SU-DHL-6 (cell line): Measurements from ENCODE around the gene LRP2BP.

Experiments used
- H2AFZ ChIP-seq: fragments of 200-600 bp; sonication (generic); 2 replicates; pipeline ENCODE4 v1.6.1; 2014; ENCODE audit warnings: low read depth, mild to moderate bottlenecking, moderate library complexity, mixed read lengths, antibody characterized with exemption, low read length; ENCODE audit not compliant: severe bottlenecking
- H3F3A ChIP-seq: fragments of 200-600 bp; shearing (Covaris generic); 2 replicates; pipeline ENCODE4 v1.6.0; 2016; ENCODE audit warnings: antibody characterized with exemption, mild to moderate bottlenecking; ENCODE audit not compliant: insufficient read depth
- H3K27ac ChIP-seq: fragments of 200-600 bp; sonication (generic); 2 replicates; pipeline ENCODE4 v1.5.1; 2016; ENCODE audit warnings: low read depth, mild to moderate bottlenecking, low read length, moderate library complexity, mixed read lengths
- H3K27me3 ChIP-seq: fragments of 200-600 bp; sonication (generic), shearing (Covaris generic); 2 replicates; pipeline ENCODE4 v1.6.0; 2014; ENCODE audit warnings: mild to moderate bottlenecking, low read length
- H3K36me3 ChIP-seq: fragments of 200-600 bp; sonication (generic); 2 replicates; pipeline ENCODE4 v1.6.1; 2014; ENCODE audit warnings: mild to moderate bottlenecking, low read length, mixed read lengths
- H3K4me2 ChIP-seq: fragments of 300-600, 200-600 bp; shearing (Covaris generic), sonication (generic); 2 replicates; pipeline ENCODE4 v1.6.0; 2014; ENCODE audit warnings: low read length, low read depth, mild to moderate bottlenecking; ENCODE audit not compliant: poor library complexity, severe bottlenecking
- H3K4me3 ChIP-seq: fragments of 200-600 bp; sonication (generic); 2 replicates; pipeline ENCODE4 v1.5.1; 2014; ENCODE audit warnings: antibody characterized with exemption, low read length, mild to moderate bottlenecking, mixed read lengths; ENCODE audit not compliant: insufficient read depth, poor library complexity, severe bottlenecking
- H3K79me2 ChIP-seq: fragments of 200-600 bp; sonication (generic); 2 replicates; pipeline ENCODE4 v1.6.1; 2014; ENCODE audit warnings: mild to moderate bottlenecking, low read length, moderate library complexity; ENCODE audit not compliant: insufficient read depth
- H3K9ac ChIP-seq: fragments of 200-600 bp; sonication (generic); 2 replicates; pipeline ENCODE4 v1.7.0; 2014; ENCODE audit warnings: mild to moderate bottlenecking, low read length
- H3K9me2 ChIP-seq: fragments of 200-600 bp; sonication (generic); replicated peaks from 2 replicates; pipeline ENCODE4 v1.6.1; 2014; ENCODE audit warnings: low read length; ENCODE audit not compliant: insufficient read depth
- H3K9me3 ChIP-seq: fragments of 200-600 bp; sonication (generic); 2 replicates; pipeline ENCODE4 v1.6.1; 2014; ENCODE audit warnings: low read length, mixed read lengths; ENCODE audit not compliant: insufficient read depth
- H4K20me1 ChIP-seq: fragments of 200-600 bp; sonication (generic); 2 replicates; pipeline ENCODE4 v1.6.1; 2014; ENCODE audit warnings: low read depth, mild to moderate bottlenecking, antibody characterized with exemption, low read length, moderate library complexity, mixed read lengths
- EZH2phosphoT487 ChIP-seq: fragments of 200-600 bp; sonication (generic), shearing (Covaris generic); conservative IDR thresholded peaks from 2 replicates; pipeline ENCODE4 v1.6.1; 2018; ENCODE audit warnings: mild to moderate bottlenecking, antibody characterized with exemption, low read length, moderate library complexity, mixed read lengths
- TF ChIP-seq, protein P1 (sequence below): fragments of 200-600 bp; sonication (generic); IDR thresholded peaks from one replicate; pipeline ENCODE4 v1.5.1; 2017; ENCODE audit warnings: antibody characterized with exemption, mild to moderate bottlenecking, low read length, moderate library complexity; ENCODE audit not compliant: insufficient read depth, poor library complexity, severe bottlenecking

The LRP2BP gene

GRCh38 chr4:185346975-185347601 is 48.6 kb downstream of the LRP2BP start:
- no peaks in the 10 kb centered on the region for H4K20me1 ChIP-seq

DNA sequence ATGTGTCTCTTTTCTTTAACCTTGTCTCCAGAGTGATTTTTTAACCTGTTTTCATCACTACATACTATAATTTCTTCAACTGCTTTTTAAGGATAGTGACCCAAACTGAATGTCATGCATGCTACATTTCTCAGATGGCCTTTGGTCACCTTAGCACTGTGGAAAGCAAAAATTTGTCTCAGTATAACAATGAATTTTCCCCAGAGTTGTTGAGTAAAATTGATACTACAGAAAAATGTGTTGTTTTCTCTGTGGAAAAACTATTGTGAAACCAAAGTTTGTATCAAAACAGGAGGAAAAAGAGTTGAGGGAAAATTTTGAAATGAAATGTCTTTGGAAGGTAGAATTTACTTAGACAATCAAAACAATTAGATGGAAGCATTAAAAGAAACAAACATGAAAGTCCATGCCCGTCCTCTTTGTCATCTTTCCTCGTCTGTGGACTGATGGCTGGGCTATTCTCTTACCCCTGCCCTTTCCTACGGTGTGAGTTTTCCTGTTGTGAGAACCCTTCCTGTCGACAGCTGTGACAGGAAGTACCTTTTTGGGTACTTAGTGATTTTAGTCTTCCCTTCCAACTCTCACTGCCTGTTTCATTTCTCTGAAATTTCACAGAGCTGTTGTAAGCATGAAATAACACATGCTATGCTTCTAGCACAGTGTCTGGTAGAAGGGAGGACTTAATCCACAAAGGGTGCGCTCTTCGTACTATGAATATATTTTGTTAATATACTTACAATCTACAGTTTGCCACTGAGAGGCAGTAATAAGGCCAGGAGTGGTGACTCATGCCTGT is 50.8 kb downstream of the LRP2BP start:
- no peak overlapping the region for H3K27ac ChIP-seq
- no peak overlapping the region for H3K4me2 ChIP-seq

More at GRCh38 chr4:185346975-185347601, 48.6 kb downstream of the LRP2BP start:
- H3K9me3 ChIP-seq = no peaks in the 10 kb centered on the region
- H3K27me3 ChIP-seq = no peaks in the 10 kb centered on the region
- H3K27ac ChIP-seq = no peak overlapping the region
- no peak overlapping the region for H3K4me3 ChIP-seq
- TF ChIP-seq, protein P1, sequence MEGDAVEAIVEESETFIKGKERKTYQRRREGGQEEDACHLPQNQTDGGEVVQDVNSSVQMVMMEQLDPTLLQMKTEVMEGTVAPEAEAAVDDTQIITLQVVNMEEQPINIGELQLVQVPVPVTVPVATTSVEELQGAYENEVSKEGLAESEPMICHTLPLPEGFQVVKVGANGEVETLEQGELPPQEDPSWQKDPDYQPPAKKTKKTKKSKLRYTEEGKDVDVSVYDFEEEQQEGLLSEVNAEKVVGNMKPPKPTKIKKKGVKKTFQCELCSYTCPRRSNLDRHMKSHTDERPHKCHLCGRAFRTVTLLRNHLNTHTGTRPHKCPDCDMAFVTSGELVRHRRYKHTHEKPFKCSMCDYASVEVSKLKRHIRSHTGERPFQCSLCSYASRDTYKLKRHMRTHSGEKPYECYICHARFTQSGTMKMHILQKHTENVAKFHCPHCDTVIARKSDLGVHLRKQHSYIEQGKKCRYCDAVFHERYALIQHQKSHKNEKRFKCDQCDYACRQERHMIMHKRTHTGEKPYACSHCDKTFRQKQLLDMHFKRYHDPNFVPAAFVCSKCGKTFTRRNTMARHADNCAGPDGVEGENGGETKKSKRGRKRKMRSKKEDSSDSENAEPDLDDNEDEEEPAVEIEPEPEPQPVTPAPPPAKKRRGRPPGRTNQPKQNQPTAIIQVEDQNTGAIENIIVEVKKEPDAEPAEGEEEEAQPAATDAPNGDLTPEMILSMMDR = no peak
- no peaks in the 10 kb centered on the region for H3K9me2 ChIP-seq
- H2AFZ ChIP-seq = no peak overlapping the region
- no peaks in the 10 kb centered on the region for H3F3A ChIP-seq
- H3K4me2 ChIP-seq = no peak overlapping the region
- peaks cover 5% of the 10 kb centered on the region; the same call in 1 of the 2 replicates for H3K36me3 ChIP-seq
- no peak overlapping the region for H3K9ac ChIP-seq
- no peaks in the 10 kb centered on the region for H3K79me2 ChIP-seq

GRCh38 chr4:185343726-185344581 is 51.8 kb downstream of the LRP2BP start:
- H3K36me3 ChIP-seq = peaks cover 11% of the 10 kb centered on the region
- no peak overlapping the region for H2AFZ ChIP-seq
- no peaks in the 10 kb centered on the region for H3F3A ChIP-seq
- no peak for TF ChIP-seq EZH2phosphoT487
- TF ChIP-seq, protein P1 = no peak
- H3K4me2 ChIP-seq = no peak overlapping the region
- H3K79me2 ChIP-seq = no peaks in the 10 kb centered on the region
- no peaks in the 10 kb centered on the region for H3K9me2 ChIP-seq
- H3K9me3 ChIP-seq = no peaks in the 10 kb centered on the region
- H3K27ac ChIP-seq = no peak overlapping the region
- no peaks in the 10 kb centered on the region for H3K27me3 ChIP-seq
- H4K20me1 ChIP-seq = no peaks in the 10 kb centered on the region
- H3K4me3 ChIP-seq = no peak overlapping the region
- H3K9ac ChIP-seq = no peak overlapping the region

More for the DNA sequence above, 50.8 kb downstream of the LRP2BP start:
- Histone ChIP-seq H3F3A (no peaks in the 10 kb centered on the region), H3K4me3 (no peak overlapping the region), H3K9me3 (no peaks in the 10 kb centered on the region), H3K36me3 (peaks cover 5% of the 10 kb centered on the region; the same call in 1 of the 2 replicates), H4K20me1 (no peaks in the 10 kb centered on the region), H3K9ac (no peak overlapping the region), H3K9me2 (no peaks in the 10 kb centered on the region), H3K79me2 (no peaks in the 10 kb centered on the region), H2AFZ (no peak overlapping the region), H3K27me3 (no peaks in the 10 kb centered on the region)
- TF ChIP-seq EZH2phosphoT487 = no peak
- TF ChIP-seq, protein P1 = no peak
